ENCODE results near the gene FIZ1.

DNA sequence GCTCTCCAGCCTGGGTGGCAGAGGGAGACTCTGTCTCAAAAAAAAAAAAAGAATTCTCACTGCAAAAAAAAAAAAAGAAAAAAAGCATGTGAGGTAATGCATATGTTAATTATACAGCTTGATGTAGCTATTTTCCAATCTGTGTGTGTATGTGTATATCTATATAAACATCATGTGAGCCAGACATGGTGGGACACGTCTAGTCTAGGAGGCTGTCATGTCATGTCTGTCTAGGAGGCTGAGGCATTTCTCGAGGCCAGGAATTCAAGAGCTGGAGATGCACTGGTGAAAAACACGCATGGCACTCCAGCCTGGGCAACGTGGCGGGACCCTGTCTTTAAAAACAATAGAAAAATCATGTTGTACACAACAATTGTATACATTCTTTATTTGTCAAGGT, 47.1 kb downstream of the FIZ1 start:
- TF ChIP-seq EZH2phosphoT487 (IDR thresholded peaks at IDR 0.05; ENCODE audit: unreplicated experiment) (no peak), ZNF114 (CRISPR knock-in tag; IDR thresholded peaks at IDR 0.05) (no peak), JUNB (IDR thresholded peaks at IDR 0.05; ENCODE audit: unreplicated experiment) (no peak), EZH2 (IDR thresholded peaks at IDR 0.05; ENCODE audit: low read depth, unreplicated experiment) (no peak), POLR2AphosphoS5 (IDR thresholded peaks at IDR 0.05; ENCODE audit: low read depth) (no peak), STAT1 (IDR thresholded peaks at IDR 0.05; ENCODE audit: unreplicated experiment) (no peak), CREB1 (CRISPR knock-in tag; IDR thresholded peaks at IDR 0.05; ENCODE audit: low read depth) (no peak), NANOG (IDR thresholded peaks at IDR 0.05; ENCODE audit: borderline replicate concordance) (no peak), ZNF331 (CRISPR knock-in tag; IDR thresholded peaks at IDR 0.05; ENCODE audit: low read depth) (no peak)
- TF ChIP-seq, protein P1, sequence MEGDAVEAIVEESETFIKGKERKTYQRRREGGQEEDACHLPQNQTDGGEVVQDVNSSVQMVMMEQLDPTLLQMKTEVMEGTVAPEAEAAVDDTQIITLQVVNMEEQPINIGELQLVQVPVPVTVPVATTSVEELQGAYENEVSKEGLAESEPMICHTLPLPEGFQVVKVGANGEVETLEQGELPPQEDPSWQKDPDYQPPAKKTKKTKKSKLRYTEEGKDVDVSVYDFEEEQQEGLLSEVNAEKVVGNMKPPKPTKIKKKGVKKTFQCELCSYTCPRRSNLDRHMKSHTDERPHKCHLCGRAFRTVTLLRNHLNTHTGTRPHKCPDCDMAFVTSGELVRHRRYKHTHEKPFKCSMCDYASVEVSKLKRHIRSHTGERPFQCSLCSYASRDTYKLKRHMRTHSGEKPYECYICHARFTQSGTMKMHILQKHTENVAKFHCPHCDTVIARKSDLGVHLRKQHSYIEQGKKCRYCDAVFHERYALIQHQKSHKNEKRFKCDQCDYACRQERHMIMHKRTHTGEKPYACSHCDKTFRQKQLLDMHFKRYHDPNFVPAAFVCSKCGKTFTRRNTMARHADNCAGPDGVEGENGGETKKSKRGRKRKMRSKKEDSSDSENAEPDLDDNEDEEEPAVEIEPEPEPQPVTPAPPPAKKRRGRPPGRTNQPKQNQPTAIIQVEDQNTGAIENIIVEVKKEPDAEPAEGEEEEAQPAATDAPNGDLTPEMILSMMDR (conservative IDR thresholded peaks at IDR 0.05; ENCODE audit: low read depth in 2 of 2): no peak
- TF ChIP-seq, protein P2, sequence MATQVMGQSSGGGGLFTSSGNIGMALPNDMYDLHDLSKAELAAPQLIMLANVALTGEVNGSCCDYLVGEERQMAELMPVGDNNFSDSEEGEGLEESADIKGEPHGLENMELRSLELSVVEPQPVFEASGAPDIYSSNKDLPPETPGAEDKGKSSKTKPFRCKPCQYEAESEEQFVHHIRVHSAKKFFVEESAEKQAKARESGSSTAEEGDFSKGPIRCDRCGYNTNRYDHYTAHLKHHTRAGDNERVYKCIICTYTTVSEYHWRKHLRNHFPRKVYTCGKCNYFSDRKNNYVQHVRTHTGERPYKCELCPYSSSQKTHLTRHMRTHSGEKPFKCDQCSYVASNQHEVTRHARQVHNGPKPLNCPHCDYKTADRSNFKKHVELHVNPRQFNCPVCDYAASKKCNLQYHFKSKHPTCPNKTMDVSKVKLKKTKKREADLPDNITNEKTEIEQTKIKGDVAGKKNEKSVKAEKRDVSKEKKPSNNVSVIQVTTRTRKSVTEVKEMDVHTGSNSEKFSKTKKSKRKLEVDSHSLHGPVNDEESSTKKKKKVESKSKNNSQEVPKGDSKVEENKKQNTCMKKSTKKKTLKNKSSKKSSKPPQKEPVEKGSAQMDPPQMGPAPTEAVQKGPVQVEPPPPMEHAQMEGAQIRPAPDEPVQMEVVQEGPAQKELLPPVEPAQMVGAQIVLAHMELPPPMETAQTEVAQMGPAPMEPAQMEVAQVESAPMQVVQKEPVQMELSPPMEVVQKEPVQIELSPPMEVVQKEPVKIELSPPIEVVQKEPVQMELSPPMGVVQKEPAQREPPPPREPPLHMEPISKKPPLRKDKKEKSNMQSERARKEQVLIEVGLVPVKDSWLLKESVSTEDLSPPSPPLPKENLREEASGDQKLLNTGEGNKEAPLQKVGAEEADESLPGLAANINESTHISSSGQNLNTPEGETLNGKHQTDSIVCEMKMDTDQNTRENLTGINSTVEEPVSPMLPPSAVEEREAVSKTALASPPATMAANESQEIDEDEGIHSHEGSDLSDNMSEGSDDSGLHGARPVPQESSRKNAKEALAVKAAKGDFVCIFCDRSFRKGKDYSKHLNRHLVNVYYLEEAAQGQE (IDR thresholded peaks at IDR 0.05; ENCODE audit: unreplicated experiment): no peak
- TF ChIP-seq, protein P3, sequence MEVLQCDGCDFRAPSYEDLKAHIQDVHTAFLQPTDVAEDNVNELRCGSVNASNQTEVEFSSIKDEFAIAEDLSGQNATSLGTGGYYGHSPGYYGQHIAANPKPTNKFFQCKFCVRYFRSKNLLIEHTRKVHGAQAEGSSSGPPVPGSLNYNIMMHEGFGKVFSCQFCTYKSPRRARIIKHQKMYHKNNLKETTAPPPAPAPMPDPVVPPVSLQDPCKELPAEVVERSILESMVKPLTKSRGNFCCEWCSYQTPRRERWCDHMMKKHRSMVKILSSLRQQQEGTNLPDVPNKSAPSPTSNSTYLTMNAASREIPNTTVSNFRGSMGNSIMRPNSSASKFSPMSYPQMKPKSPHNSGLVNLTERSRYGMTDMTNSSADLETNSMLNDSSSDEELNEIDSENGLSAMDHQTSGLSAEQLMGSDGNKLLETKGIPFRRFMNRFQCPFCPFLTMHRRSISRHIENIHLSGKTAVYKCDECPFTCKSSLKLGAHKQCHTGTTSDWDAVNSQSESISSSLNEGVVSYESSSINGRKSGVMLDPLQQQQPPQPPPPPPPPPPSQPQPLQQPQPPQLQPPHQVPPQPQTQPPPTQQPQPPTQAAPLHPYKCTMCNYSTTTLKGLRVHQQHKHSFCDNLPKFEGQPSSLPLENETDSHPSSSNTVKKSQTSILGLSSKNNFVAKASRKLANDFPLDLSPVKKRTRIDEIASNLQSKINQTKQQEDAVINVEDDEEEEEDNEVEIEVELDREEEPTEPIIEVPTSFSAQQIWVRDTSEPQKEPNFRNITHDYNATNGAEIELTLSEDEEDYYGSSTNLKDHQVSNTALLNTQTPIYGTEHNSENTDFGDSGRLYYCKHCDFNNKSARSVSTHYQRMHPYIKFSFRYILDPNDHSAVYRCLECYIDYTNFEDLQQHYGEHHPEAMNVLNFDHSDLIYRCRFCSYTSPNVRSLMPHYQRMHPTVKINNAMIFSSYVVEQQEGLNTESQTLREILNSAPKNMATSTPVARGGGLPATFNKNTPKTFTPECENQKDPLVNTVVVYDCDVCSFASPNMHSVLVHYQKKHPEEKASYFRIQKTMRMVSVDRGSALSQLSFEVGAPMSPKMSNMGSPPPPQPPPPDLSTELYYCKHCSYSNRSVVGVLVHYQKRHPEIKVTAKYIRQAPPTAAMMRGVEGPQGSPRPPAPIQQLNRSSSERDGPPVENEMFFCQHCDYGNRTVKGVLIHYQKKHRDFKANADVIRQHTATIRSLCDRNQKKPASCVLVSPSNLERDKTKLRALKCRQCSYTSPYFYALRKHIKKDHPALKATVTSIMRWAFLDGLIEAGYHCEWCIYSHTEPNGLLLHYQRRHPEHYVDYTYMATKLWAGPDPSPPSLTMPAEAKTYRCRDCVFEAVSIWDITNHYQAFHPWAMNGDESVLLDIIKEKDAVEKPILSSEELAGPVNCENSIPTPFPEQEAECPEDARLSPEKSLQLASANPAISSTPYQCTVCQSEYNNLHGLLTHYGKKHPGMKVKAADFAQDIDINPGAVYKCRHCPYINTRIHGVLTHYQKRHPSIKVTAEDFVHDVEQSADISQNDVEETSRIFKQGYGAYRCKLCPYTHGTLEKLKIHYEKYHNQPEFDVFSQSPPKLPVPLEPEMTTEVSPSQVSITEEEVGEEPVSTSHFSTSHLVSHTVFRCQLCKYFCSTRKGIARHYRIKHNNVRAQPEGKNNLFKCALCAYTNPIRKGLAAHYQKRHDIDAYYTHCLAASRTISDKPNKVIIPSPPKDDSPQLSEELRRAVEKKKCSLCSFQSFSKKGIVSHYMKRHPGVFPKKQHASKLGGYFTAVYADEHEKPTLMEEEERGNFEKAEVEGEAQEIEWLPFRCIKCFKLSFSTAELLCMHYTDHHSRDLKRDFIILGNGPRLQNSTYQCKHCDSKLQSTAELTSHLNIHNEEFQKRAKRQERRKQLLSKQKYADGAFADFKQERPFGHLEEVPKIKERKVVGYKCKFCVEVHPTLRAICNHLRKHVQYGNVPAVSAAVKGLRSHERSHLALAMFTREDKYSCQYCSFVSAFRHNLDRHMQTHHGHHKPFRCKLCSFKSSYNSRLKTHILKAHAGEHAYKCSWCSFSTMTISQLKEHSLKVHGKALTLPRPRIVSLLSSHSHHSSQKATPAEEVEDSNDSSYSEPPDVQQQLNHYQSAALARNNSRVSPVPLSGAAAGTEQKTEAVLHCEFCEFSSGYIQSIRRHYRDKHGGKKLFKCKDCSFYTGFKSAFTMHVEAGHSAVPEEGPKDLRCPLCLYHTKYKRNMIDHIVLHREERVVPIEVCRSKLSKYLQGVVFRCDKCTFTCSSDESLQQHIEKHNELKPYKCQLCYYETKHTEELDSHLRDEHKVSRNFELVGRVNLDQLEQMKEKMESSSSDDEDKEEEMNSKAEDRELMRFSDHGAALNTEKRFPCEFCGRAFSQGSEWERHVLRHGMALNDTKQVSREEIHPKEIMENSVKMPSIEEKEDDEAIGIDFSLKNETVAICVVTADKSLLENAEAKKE (CRISPR knock-in tag; IDR thresholded peaks at IDR 0.05): no peak
